NOMO-1 (cell line): ENCODE measurements around the gene GATD1.

Source experiments
- DNase-seq, 2 experiments: peaks; one replicate each; lab custom pipeline; 2025; ENCODE audit not compliant: unreplicated experiment in 2 of 2; lab: John Stamatoyannopoulos, UW

The GATD1 gene

DNA sequence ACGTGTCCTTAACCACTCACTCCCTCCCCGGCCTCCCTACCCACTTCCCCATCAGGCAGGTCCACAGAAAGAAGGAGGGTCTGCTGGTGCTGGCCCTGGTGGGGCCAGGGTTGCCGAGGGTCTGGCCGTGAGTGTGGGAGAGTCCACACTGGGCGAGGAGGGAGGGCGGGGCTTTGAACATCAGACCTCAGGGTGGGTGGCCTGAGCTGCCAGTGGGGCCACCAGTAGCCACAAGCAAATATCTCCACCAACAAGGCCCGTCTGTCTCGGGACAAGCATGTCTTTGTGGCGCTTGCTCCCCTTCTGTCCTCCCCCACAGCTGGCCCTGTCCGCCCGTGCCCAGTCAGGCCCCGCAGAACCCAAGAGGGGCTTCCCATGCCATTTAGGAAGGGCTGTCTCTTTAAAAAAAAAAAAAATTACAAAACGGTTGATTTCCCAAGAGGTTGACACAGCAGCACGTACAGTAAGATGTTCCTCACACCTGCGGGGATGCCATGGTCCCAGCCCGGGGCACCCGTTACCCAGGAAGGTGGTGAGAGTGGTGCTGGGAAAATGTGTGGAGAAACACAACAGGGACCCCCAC lies 47.7 kb downstream of the GATD1 start:
- peak; percentile 33 to 55 for DNase-seq

DNA sequence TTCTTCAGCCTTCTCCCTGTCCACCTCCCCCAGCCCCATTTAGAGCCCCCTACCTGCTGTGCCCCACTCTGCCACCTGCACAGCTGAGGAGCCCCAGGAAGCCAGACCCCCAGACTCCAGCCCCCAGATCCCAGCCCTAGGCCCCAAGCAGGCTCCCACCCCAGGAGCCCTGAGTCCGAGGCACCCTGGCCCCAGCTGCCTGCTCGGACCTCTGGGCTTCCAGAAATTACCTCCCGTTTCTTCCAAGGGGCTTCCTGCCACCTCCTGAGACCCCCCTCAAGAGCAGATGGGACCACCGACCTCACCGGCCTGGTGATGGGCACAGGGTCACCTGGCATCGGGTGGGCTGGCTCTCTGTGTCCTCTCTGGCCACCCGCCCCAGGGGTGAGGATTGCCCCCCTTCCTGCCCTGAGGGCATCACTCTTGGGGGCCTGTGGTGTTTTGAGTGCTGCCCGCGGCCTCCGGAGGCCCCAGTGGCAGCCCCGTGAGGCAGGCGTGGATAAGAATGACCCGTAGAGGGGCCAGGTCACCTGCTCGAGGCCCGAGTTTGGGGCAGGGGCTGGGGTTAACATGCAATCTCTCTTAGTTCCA lies 48.3 kb downstream of the GATD1 start:
- no peak for DNase-seq

- peak; percentile 66 to 72 for DNase-seq
These were observed 49.2 kb downstream of the GATD1 start for GRCh38 chr11:727859-728748.

- DNase-seq: no peak
These were observed 50.0 kb downstream of the GATD1 start for GRCh38 chr11:727281-727701.

DNA sequence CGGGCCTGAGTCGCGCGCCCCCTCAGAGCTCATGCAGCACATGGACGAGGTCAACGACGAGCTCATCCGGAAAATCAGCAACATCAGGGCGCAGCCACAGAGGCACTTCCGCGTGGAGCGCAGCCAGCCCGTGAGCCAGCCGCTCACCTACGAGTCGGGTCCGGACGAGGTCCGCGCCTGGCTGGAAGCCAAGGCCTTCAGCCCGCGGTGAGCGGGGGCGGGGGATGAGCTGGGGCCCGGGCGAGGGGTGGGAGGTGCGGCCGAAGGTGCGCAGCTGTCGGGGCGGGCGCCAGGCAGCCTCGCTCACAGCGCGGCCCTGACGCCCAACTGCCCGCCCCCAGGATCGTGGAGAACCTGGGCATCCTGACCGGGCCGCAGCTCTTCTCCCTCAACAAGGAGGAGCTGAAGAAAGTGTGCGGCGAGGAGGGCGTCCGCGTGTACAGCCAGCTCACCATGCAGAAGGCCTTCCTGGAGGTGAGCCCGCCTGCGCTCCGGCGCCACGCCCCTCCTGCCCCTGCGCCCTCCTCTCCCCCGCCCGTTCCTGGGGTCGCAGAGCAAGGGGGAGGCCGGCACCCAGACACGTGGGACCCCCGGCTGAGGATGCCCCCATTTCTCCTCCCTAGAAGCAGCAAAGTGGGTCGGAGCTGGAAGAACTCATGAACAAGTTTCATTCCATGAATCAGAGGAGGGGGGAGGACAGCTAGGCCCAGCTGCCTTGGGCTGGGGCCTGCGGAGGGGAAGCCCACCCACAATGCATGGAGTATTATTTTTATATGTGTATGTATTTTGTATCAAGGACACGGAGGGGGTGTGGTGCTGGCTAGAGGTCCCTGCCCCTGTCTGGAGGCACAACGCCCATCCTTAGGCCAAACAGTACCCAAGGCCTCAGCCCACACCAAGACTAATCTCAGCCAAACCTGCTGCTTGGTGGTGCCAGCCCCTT lies 50.7 kb downstream of the GATD1 start:
- peak in 1 of 2 experiments; percentile 41 for DNase-seq

DNA sequence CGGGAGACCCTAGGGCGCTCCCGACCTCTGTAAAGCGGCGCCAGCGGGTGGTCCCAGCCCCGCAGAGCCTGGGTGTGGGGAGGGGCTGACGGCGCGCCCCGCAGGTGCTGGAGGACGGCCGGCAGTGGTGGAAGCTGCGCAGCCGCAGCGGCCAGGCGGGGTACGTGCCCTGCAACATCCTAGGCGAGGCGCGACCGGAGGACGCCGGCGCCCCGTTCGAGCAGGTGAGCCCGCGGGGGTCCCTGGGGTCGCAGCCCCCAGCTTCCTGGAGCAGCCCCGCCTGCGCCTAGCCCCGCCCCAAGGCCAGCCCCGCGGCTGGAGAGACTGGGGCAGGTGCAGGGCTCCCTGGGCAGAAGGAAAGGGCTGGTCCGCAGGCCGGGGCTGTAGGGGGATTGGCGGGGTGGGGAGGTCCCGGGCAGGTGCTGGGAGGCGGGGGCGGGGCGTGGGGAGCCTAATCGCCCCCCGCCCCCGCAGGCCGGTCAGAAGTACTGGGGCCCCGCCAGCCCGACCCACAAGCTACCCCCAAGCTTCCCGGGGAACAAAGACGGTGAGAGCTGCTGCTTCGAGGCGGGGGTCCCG lies 51.6 kb downstream of the GATD1 start:
- no peak for DNase-seq

GRCh38 chr11:724778-725386 lies 52.4 kb downstream of the GATD1 start:
- no peak for DNase-seq

GRCh38 chr11:724049-724777 lies 53.1 kb downstream of the GATD1 start:
- DNase-seq: no peak

DNA sequence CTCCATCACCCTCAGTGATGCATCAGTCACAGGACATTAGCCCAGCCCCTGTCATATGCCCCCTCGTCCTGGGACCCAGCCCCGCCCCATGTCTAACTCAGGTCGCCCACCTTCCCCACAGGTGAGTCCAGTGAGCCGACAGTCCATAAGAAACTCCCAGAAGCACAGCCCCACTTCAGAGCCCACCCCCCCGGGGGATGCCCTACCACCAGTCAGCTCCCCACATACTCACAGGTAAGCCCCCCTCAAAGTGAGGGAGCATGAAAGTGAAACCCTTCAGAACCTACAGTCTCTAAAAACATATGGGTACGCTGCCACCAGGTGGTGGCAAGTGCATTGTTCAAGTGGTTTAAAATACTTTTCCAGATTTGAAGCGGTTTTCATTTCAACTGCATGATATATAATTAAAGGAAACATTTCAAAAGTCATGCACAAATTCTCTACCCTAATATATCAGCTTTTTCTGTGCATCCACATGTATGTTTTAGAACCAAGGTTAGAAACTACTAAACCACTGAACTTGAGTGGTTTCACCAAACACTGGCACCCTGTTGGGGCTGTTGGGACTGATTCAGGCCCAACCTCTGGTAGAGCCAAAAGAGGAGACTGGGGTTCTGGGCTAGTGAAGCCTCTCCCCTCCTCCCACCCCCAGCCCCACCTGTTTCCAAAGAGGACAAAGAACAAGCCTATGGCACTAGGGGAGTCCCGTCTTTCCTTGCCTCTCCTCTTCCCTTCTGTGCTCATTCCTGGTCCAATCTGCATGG lies 54.0 kb downstream of the GATD1 start:
- DNase-seq: peak in 1 of 2 experiments; percentile 60

DNA sequence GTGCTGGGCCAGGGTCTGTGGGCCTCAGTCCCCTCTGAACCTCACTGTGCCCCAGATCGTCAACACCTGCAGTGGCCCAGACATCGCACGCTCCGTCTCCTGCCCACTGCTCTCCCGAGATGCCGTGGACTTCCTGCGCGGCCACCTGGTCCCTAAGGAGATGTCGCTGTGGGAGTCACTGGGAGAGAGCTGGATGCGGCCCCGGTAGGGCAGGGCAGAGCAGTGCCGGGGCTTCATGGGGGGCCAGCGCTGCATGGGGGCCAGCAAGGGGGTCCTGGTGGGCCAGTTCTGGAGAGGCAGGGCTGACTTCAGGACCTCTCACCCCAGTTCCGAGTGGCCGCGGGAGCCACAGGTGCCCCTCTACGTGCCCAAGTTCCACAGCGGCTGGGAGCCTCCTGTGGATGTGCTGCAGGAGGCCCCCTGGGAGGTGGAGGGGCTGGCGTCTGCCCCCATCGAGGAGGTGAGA lies 54.9 kb downstream of the GATD1 start:
- DNase-seq: no peak

- peak; percentile 61 to 77 for DNase-seq
These were observed 55.4 kb downstream of the GATD1 start for GRCh38 chr11:721741-722345.

GRCh38 chr11:721247-721740 lies 56.0 kb downstream of the GATD1 start:
- DNase-seq: peak; percentile 18 to 40

GRCh38 chr11:720642-721246 lies 56.5 kb downstream of the GATD1 start:
- no peak for DNase-seq

GRCh38 chr11:720017-720641 lies 57.2 kb downstream of the GATD1 start:
- DNase-seq: no peak

DNA sequence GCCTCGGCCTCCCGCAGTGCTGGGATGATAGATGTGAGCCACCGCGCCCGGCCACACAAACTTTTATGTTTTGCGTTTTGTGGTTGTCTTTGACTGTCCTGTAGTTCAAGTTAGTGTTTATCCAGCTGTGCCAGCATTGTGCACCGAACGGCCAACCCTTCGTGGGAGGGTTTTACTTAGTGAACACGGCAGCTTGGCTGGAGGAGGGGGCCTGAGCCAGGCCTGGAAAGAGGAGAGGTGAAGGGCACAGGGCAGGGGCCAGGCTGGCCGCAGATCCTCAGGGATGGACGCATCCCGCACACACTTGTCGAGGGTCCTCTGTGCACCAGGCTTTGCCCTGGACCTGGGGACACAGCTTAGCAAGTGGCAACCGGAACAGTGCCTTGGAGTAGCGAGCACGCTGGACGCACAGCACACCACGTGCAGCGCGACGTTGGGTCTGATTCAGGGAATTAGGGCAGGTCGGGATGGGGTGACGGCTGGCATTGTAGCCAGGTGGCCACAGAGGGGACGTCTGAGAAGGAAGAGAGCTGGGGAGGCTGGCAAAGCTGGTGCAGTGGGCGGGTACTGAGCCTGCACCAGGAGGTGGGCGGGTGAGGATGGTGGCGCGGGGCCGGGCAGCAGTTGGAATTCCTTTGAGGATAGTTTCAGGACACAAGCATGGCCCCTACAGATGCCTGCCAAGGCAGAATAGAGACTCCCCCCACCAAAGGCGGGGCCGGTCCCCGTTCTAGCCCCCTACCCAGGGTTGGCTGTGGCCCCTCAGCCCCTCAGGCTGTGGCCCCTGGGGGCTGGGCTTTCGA lies 57.9 kb downstream of the GATD1 start:
- DNase-seq: no peak
